CD4-positive, alpha-beta T cell treated with Interleukin-4 for 1 hour (primary cell): ENCODE measurements around the gene SLC27A1.
"Not testable (repeated sequence)": the region's sequence is repeated elsewhere in the genome, so short reads cannot be mapped to it uniquely, and the experiment has no call there.

Source experiments
- DNase-seq, 2 donors: peaks; one replicate each; pipeline ENCODE4 v3.0.0-alpha.2; 2020 to 2022

The SLC27A1 gene

DNA sequence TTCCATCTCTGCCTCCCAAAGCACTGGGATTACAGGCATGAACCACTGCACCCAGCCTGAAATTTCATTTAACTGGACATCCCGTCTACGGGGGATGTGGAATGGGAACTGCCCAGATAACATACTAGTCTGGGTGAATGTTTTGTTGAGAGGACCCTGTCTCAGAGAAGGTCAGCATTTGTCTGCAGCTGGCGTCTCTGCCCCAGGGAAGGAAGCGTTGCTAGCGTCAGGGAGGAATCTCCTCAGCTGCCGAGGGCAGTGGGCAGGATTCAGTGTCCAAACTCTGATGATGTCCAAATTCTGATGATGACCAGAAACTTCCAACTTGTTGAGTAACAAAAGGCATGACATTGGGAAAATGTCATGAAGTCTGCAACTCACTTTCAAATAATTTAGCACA is 12.7 kb upstream of the SLC27A1 start:
- no peak for DNase-seq

DNA sequence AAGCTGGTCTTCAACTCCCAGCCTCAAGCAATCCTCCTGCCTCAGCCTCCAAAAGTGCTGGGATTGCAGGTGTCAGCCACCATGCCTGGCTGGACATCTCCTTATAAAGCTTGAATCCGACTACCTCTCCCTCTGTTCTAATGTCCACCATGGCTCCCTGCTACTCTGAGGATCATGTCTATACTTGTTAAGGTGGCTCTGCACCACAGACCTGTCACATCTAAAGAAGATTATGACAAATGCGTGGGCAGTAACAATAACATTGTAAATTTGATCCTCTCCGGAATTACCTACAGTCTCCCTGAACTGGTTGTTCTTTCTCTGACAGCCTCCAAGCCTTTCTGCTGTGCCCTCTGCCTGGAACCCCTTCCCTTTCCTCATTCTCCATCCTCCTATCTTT is 11.4 kb upstream of the SLC27A1 start:
- DNase-seq, result no peak

DNA sequence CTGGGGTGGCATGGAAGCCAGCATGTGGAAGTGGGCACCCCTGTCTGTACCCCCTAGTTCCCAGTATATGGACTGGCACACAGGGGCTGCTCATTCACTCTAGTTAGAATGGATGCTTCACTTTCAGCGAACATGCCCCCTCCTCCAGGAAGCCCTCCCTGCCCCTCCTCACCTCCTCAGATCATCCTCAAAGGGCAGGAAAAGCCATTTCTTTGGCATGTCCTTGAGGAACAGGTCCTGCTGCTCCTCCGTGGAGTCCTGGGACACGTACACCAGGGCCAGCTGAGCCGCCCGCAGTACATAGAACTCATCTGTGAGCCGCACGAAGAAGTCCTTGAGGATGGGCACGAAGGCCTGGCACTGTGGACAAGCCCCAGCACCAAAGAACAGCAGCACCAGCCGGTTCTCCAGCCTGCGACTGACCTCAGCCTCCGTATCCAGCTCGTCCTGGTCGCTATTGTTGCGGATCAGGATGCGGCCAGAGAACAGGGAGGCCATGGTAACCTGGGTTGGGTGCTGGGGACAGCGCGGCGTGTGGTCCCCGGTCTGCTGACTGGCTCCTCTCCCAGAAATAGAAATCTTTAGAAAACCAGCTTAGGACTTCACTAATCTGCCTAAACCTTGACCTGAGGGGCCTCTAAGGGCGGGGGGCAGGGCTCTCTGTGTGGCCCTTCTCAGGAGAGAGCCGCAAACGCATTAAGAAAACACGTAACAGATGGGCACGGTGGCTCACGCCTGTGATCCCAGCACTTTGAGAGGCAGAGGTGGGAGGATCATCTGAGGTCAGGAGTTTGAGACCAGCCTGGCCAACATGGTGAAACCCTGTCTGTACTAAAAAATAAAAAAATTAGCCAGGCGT is 9.7 kb upstream of the SLC27A1 start, which contains the start of gene NXNL1:
Gene NXNL1 (minus strand): TSS at position 555 of the 859 bp plus-strand sequence. CDS start 57 bp downstream, at position 498.
- DNase-seq, result no peak

DNA sequence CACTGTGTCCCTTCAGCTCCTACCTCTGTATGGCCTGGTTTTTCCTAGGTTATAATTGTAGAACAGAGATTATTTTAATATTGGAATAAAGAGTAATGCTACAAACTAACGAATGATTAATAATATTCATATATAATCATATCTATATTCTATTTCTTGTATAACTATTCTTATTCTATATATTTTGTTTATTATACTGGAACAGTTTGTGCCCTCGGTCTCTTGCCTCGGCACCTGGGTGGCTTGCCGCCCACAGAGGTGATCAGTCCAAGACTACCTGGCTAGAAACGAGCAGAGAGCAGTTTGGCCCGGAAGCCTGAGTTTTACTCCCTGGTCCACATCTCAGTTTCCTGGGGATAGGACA is 3.9 kb upstream of the SLC27A1 start:
- no peak for DNase-seq

DNA sequence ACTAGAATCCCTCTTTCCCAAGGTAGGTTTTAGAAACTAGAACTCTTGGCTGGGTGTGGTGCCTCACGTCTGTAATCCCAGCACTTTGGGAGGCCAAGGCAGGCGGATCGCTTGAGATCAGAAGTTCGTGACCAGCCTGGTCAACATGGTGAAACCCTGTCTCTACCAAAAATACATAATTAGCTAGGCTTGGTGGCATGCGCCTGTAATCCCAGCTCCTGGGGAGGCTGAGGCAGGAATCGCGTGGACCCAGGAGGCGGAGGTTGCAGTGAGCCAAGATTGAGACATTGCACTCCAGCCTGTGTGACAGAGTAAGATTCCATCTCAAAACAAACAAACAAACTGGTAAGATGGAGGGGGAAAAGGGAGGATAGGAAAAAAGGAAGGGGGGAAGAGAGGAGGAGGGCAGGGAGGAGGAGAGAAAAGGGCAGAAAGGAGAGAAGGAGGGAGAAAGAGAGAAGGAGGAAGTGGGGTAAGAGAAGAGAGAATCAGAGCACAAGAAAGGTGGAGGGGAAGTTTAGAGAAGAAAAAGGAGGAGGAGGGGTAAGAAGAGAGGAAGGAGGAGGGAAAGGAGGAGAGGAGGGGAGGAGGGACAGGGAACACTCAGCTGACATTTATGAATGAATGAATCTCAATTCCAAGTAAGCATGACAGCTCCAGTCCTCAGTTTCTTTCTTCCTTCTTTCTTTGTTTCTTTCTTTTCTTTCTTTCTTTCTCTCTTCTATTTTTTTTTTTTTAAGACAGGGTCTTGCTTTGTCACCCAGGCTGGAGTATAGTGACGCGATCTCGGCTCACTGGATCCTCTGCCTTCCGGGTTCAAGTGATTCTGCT is 2.6 kb upstream of the SLC27A1 start:
- no peak for DNase-seq

DNA sequence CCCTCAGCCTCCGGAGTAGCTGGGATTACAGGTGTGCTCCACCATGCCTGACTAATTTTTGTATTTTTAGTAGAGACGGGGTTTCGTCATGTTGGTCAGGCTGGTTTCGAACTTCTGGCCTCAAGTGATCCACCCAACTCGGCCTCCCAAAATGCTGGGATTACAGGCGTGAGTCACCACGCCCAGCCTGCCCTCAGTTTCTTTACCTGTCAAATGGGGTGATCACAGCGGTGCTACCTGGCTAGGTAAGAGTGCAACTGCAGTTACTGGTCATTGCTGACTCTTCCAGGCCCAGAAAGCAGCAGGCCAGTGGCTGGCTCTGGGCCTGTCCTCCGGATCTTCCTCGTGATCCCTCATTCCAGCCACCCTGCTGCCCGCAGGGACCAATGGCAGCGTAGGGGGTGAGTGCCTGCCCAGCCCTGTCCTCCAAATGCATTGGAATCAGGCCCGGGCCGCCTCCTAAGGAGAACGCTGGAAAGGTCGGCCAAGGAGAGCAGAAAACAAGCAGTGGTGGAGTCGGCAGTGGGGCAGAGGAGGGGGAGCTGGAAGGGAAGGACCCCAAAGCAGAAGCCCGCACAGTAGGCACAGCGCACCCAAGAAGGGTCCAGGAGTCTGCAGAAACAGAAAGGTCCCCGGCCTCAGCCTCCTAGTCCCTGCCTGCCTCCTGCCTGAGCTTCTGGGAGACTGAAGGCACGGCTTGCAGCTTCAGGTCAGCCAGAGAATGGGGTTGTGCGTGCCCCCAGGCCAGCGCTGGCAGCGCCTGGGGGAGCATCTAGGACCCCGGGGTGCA is 1.8 kb upstream of the SLC27A1 start:
- no peak for DNase-seq

DNA sequence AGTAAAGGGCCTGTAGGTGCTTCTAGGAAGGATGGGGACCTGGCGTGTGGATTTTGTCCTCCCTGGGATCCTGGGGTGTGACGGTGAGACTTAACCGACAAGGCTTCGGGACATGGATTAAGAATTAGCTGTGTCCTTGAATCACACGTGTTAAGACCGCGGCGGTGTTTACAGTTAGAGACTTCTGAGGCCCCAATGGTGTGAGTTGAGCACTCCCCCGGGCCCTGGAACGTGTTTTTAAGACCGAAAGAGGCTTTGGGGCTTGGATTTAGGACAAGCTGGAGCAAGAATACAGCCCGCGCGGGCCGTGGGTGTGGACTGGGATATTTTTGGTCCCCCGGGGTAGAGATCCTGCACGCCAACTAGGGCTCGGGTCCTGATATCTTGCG is 1.2 kb upstream of the SLC27A1 start:
- no peak for DNase-seq

DNA sequence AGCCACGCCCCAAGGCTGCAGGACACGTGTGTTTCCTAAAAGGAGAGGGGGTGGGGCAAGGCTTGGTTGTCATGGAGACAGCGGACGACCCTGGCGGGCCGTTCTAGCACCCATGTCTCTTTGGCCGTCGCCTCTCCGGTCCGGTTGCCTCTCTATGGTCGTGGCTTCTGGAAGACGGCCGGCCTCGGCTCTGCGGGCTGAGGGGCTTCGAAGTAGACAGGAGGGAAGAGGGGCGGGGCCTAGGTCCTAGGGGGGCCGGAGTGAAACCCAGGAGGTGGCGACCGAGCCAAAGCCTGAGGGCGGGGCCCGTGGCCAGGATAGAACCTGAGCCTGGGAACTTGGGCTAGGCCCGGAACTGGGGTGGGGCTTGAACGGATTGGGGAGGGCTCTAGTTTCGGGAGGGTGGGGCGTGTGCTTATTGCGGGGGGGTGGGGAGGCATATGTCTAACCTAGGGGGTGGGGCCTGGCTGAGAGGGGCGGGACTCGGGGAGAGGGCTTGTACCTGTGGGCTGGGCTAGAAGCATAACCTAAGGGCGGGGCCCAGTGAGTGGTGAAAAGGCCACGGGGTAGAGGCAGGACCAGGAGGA is 750 bp upstream of the SLC27A1 start:
- DNase-seq, result peak; percentile 96

DNA sequence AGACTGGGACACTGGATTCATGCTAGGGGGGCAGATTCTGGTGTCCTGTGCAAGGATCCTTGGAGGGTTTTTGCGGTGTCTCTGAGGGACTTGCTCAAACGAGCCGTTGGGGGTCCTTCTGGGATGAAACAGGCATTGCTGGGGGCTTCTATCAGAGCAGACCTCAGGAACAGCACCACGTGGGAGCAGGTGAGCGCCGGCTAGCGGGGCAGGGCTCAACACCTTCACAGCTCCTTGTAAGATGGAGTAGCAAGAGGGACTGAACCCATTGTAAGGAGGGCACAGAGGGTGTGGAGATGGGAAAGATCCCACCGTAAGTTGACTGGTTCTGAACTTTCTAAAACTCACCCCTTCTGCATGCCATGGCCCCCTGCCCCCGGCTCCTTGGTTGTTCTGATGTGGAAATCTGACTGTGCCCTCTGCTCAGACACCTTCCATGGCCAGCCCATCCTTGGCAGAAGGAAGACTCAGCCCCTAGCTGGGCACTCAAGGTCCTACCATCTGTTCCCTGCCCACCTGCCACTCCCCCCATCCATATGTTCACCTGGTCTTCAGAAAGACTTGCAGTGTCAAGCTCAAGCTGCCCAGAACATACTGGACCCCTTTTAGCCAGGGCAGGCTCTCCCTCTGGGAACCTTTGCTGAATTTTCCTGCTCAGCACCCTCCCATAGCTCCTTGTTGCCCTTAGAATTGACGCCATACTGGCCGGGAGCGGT is 1.2 kb downstream of the SLC27A1 start:
- no peak for DNase-seq

DNA sequence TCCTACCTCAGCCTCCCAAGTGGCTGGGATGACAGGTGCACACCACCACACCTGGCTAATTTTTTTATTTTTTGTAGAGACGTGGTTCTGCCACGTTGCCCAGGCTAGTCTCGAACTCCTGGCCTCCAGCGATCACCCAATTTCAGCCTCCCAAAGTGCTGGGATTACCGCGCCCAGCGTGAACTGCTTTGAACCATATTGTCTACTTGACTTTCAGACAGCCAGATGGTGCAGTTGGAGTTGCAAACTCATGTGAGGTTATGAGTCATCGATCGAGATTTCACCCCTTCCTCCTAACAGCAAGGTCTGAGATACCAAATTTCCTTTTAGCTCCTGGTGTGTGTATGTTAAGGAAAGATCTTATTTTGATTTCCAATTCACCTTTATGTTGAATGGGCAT is 2.7 kb downstream of the SLC27A1 start:
- peak in 1 of 2 donors; percentile 34 for DNase-seq

DNA sequence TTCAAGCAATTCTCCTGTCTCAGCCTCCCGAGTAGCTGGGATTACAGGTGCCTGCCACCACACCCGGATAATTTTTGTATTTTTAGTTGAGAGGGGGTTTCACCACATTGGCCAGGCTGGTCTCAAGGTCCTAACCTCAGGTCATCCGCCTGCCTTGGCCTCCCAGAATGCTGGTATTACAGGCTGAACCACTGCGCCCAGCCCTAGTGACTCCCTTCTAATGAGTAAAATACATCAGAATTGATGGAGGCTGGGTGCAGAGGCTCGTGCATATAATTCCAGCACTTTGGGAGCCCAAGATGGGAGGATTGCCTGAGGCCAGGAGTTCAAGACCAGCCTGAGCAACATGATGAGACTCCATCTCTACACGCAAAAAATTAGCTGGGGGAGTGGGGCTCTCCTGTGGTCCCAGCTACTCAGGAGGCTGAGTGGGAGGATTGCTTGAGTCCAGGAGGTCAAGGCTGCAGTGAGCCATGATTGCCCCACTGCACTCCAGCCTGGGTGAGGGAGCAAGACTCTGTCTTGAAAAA is 4.8 kb downstream of the SLC27A1 start:
- DNase-seq, result not testable (repeated sequence)

DNA sequence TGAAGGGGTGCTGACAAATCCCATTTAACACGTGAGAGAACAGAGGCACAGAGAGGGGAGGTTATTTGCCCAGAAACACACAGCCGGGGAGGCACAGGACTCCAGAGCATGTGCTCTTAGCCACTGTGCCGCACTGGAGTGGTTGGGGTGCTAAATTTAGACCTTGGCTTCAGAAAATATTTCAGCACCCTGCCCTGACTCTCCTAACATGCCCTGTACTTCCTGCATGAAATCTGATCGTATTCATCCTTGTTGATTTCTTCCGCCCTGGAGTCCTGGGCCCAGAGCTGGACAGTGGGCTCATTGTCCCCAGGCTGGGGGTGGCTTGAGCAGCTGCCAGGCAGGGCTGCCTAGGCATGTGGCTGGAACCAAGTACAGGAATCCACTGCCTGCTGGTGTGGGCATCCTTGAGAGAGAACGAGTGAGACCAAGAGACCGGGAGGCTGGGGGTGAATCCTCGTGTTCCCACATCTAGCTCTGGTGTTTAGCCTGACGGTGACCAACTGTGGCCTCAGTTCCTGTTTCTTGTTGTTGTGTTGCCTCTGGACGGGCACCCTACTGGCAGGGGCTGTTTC is 5.3 kb downstream of the SLC27A1 start:
- no peak for DNase-seq

DNA sequence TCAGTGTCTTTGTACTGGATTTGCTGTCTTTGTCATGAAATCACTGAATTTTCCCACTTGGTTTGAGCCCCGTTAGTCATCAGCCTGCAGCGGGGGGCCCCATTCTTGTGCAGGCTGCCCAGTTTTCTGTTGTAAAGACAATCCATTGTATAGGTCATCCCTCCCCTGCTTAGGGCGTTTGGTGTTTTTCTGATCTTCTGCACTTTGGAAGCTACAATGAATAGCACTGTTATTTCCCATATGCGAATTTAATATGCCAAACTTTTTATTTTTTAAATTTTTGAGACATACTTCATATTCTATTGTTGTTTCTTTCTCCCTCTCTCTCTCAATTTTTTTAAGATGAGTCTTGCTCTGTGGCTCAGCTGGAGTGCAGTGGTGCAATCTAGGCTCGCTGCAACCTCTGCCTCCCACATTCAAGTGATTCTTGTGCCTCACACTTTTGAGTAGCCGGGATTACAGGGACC is 9.0 kb downstream of the SLC27A1 start:
- DNase-seq, result no peak

DNA sequence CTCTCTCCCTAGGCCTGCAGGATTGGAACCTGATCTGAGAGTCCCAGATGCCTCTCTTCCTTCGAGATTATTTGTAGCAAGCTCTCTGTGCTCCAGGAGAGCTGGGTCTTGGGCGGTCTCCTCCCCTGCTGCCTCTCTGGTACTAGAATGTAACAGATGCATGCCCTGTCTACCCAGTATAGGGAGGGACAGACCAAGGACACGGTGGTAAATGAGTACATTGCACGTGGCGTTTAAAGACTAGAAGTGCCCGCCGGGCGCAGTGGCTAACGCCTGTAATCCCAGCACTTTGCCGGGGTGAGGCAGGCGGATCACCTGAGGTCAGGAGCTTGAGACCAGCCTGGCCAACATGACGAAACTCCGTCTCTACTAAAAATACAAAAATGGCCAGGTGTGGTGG is 11.7 kb downstream of the SLC27A1 start:
- no peak for DNase-seq

DNA sequence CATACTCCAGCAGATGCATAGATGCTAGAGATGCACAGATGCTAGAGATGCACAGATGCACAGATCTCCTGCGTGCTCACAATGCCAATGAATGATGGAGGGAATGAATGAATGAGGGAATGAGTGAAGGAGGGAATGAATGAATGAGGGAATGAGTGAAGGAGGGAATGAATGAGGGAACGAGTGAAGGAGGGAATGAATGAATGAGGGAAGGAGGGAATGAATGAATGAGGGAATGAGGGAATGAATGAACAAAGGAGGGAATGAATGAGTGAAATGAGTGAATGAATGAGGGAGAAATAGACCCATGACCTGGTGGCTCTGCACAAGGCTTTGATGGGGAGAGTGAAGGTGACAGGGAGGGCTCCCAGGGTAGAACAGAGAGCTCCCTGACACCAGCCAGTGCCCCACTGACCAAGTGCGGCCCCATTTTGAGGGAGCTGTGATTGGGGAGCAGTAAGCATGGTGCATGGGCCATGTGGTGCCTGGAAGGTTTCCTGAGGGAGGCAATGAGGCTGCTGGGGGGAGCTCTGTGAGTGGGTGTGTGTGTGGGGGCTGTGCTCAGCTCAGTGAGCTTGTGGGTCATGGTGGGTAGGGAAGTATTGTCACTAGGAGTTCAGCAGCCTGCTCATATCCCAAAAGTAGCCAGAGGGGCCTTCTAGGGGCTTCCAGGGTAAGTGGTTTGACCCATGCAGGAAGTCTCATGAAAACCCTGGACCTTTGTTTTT is 12.7 kb downstream of the SLC27A1 start:
- no peak for DNase-seq

DNA sequence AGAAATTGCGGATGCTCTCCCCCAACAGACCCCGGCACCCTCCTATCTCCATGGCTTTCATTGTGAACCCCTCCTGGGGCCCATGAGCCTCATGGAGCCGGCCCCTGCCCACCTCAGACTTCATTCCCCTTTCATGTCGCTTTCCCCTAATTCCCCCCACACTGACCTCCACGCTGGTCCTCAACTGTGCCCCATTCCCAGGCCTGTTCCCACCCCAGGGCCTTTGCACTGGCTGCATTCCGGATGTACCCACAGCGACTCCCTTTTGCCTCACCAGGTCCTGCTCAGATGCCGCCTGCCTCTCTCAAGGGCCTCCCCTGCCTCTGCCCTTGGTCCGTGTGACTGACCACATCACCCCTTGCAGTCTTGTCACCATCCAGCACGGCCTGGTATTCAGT is 13.3 kb downstream of the SLC27A1 start:
- DNase-seq, result no peak

DNA sequence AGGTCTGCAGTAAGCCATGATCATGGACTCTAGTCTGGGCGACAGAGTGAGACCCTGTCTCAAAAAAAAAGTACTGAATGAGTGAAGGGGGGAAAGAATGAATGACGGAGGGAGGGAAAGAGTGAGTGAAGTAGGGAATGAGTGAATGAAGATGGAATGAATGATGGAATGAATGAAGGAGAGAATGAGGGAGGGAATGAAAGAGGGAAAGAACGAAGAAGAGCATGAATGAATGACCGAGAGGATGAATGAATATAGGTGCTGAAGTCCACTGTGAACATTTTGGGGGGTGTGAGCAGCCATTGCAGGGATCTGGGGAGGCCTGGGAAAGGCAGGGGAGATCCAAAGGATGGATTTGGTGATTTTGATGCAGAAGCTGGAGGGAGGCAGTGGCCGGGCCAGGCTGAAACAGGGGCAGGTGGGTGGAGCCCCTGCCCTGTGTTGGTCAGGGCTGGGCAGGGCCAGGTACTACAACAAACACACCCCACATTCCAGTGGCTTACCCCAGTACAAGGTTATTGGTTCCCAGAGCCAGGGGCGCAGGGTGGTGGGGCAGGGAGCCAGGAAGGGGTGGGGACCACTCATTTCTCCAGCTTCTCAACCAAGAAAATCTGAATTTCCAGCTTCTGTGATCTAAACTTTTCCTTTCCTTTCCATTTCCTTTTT is 14.3 kb downstream of the SLC27A1 start:
- DNase-seq, result no peak

DNA sequence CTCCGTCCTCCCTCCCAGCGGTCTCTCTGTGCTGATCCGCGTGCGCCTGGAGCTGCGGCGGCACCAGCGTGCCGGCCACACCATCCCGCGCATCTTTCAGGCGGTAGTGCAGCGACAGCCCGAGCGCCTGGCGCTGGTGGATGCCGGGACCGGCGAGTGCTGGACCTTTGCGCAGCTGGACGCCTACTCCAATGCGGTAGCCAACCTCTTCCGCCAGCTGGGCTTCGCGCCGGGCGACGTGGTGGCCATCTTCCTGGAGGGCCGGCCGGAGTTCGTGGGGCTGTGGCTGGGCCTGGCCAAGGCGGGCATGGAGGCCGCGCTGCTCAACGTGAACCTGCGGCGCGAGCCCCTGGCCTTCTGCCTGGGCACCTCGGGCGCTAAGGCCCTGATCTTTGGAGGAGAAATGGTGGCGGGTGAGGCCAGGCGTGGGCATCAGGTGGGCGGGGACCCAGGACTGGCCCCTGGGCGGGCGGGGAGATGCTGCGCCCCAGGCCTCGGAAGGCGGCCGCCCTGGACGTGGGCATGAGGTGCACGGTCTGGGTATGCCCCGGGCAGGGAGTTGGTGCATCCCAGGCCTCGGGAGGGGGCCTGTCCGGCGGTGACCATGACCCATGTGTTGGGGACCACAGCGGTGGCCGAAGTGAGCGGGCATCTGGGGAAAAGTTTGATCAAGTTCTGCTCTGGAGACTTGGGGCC is 16.4 kb downstream of the SLC27A1 start:
- DNase-seq, result no peak
